Chondrocyte (in vitro differentiated cells): ENCODE measurements around the gene ADIPOR2. TPM values are rescaled to one million over a fixed set of nuclear protein-coding genes. Genes with fewer than 3 reads are reported as not detected.

ENCODE experiments used
- DNase-seq: peaks from one replicate; pipeline ENCODE4 v3.0.0; 2021; ENCODE audit warnings: mixed read lengths, low spot score
- H3K27ac Mint-ChIP-seq: one replicate; pipeline ENCODE4 v1.8.0; 2021; ENCODE audit warnings: mild to moderate bottlenecking, moderate library complexity, mixed read lengths; ENCODE audit not compliant: unreplicated experiment
- H3K27me3 Mint-ChIP-seq: 2 replicates; pipeline ENCODE4 v1.8.0; 2021; ENCODE audit warnings: low read depth, mixed read lengths
- H3K36me3 Mint-ChIP-seq: 2 replicates; pipeline ENCODE4 v1.8.0; 2021; ENCODE audit warnings: low read depth, mixed read lengths
- H3K4me1 Mint-ChIP-seq: 2 replicates; pipeline ENCODE4 v1.8.0; 2021; ENCODE audit warnings: low read depth, mild to moderate bottlenecking, mixed read lengths
- H3K4me3 Mint-ChIP-seq: one replicate; pipeline ENCODE4 v1.8.0; 2021; ENCODE audit warnings: mild to moderate bottlenecking, moderate library complexity, mixed read lengths; ENCODE audit not compliant: unreplicated experiment
- H3K9me3 Mint-ChIP-seq: 2 replicates; pipeline ENCODE4 v1.8.0; 2021; ENCODE audit warnings: low read depth, mixed read lengths
- CTCF ChIP-seq: fragments of 200-600 bp; sonication (generic); IDR thresholded peaks from 2 replicates; pipeline ENCODE4 v1.5.0; 2021; ENCODE audit warnings: antibody characterized with exemption, mild to moderate bottlenecking, moderate library complexity
- total RNA-seq: library from RNA; stranded (reverse); gene quantifications from 3 replicates; pipeline ENCODE4 v1.2.1, GENCODE V29; 2021

ADIPOR2 gene
- total RNA-seq, 1 donor from 2014 or later, result 35.6 TPM

- Mint-ChIP-seq H3K36me3 (peaks cover 15% of the 10 kb centered on the region), H3K4me3 (no peak overlapping the region), H3K9me3 (peaks cover 9% of the 10 kb centered on the region), H3K4me1 (peaks cover 25% of the 10 kb centered on the region), H3K27me3 (no peaks in the 10 kb centered on the region), H3K27ac (no peak overlapping the region)
- TF ChIP-seq CTCF, result no peak
- no peak for DNase-seq
Measured at GRCh38 chr12:1744932-1745331, 54.1 kb downstream of the ADIPOR2 start.

- no peak for TF ChIP-seq CTCF
- Mint-ChIP-seq H3K4me1 (peaks cover 11% of the 10 kb centered on the region), H3K36me3 (peaks cover 15% of the 10 kb centered on the region), H3K4me3 (no peak overlapping the region), H3K27me3 (no peaks in the 10 kb centered on the region), H3K9me3 (peaks cover 9% of the 10 kb centered on the region), H3K27ac (no peak overlapping the region)
- DNase-seq, result no peak
Measured at GRCh38 chr12:1747609-1748008, 56.7 kb downstream of the ADIPOR2 start.

DNA sequence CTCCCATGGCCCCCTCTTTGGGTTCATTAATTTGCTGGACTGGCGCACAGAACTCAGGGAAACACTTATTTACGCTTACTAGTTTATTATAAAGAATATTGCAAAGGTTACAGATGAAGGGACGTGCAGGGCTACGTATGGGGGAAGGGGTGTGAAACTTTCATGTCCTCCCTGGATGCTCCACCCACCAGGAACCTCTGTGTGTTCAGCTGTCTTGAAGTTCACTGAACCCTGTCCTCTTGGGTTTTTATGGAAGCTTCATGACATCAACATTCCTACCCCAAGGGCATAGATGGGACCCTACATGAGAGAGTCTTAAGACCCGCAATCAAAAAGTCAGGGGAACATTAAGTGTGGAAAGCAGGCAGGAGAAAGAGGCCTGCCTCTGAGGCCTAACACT, 58.1 kb downstream of the ADIPOR2 start:
- H3K27me3 Mint-ChIP-seq, result no peaks in the 10 kb centered on the region
- no peak overlapping the region for H3K27ac Mint-ChIP-seq
- H3K4me1 Mint-ChIP-seq, result peaks cover 11% of the 10 kb centered on the region
- no peak for DNase-seq
- peaks cover 15% of the 10 kb centered on the region for H3K36me3 Mint-ChIP-seq
- peaks cover 9% of the 10 kb centered on the region for H3K9me3 Mint-ChIP-seq
- TF ChIP-seq CTCF, result no peak
- H3K4me3 Mint-ChIP-seq, result no peak overlapping the region

DNA sequence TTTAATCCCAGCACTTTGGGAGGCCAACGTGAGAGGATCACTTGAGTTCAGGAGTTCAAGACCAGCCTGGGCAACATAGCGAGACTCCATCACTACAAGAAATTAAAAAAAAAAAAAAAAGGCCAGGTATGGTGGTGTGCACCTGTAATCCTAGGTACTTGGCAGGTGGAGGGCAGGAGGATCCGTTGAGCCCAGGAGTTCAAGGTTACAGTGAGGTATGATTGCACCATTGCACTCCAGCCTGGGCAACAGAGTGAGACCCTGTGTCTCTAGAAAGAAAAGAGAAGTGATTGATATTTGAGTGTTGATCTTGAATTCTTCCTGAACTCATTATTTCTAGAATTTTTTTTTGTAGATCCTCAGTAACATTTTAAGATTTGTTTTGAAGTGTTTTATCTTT, 59.4 kb downstream of the ADIPOR2 start:
- no peak for TF ChIP-seq CTCF
- peaks cover 9% of the 10 kb centered on the region for H3K9me3 Mint-ChIP-seq
- H3K4me1 Mint-ChIP-seq, result peaks cover 8% of the 10 kb centered on the region
- no peak overlapping the region for H3K4me3 Mint-ChIP-seq
- H3K36me3 Mint-ChIP-seq, result peaks cover 19% of the 10 kb centered on the region
- no peak overlapping the region for H3K27ac Mint-ChIP-seq
- H3K27me3 Mint-ChIP-seq, result no peaks in the 10 kb centered on the region
- DNase-seq, result no peak

DNA sequence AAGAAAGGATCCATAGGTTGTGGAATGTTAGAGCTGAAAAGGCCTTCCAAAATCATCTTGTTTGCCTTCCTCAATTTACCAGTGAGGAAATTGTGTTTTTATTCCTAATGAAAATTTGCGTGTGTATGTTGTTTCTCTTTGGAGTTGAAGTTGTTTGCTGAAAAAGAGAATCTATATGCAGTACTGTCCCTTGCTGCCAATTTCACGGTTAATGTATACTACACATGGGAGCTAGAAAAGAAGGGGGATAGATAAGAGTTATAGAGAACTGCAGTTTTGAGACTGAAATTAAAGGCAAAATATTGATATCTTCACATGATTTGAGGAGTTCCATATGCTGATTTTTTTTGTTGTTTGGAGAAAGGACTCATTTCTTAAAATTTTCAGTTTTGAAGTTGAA, 67.5 kb downstream of the ADIPOR2 start:
- H3K27ac Mint-ChIP-seq, result peak overlapping the region; percentile 8
- DNase-seq, result no peak
- TF ChIP-seq CTCF, result no peak
- H3K4me1 Mint-ChIP-seq, result peaks cover 33% of the 10 kb centered on the region
- peaks cover 20% of the 10 kb centered on the region for H3K36me3 Mint-ChIP-seq
- H3K4me3 Mint-ChIP-seq, result no peak overlapping the region
- no peaks in the 10 kb centered on the region for H3K27me3 Mint-ChIP-seq
- peaks cover 5% of the 10 kb centered on the region for H3K9me3 Mint-ChIP-seq
